Upper lobe of right lung (tissue), 1 donor: ENCODE results near the gene GRIN2C. TPM values are rescaled to one million over a fixed set of nuclear protein-coding genes. Genes with fewer than 3 reads are reported as not detected.

ENCODE experiments used
- ATAC-seq: fragments of 200-7000 bp; cut with Tn5 transposase; one replicate; pipeline ENCODE4 v1.9.1; 2020; ENCODE audit warnings: mild to moderate bottlenecking, moderate library complexity
- DNase-seq: peaks from one replicate; pipeline ENCODE4 v3.0.0-alpha.2; 2020
- H3K27ac ChIP-seq: fragments of 200-600 bp; one replicate; pipeline ENCODE4 v1.8.0; 2022
- H3K27me3 ChIP-seq: fragments of 200-600 bp; one replicate; pipeline ENCODE4 v1.8.0; 2022; ENCODE audit warnings: mild to moderate bottlenecking
- H3K36me3 ChIP-seq: fragments of 200-600 bp; one replicate; pipeline ENCODE4 v1.8.0; 2022
- H3K4me1 ChIP-seq: fragments of 200-600 bp; one replicate; pipeline ENCODE4 v1.8.0; 2022
- H3K4me3 ChIP-seq: fragments of 200-600 bp; one replicate; pipeline ENCODE4 v1.8.0; 2022; ENCODE audit warnings: mild to moderate bottlenecking
- H3K9me3 ChIP-seq: fragments of 200-600 bp; one replicate; pipeline ENCODE4 v1.8.0; 2022
- CTCF ChIP-seq: fragments of 200-600 bp; IDR thresholded peaks from one replicate; pipeline ENCODE4 v1.8.0; 2022; ENCODE audit warnings: antibody characterized with exemption
- intact Hi-C: fragments of 100-400 bp; cut with DNase I; formaldehyde crosslinking; loops from one replicate; pipeline ENCODE4 v1.11.0; 2022
- total RNA-seq: library from RNA; stranded (reverse); fragmentation: NEBNext Ultra II Directional; extraction: Animal tissue kit (Norgen Biotek cat#: 25700); gene quantifications from one replicate; pipeline ENCODE4 v1.2.1, GENCODE V29; 2021
- donor health status: DM: no; HTN: yes; CAD: no; lungs with severe emphysema.

GRIN2C gene
- total RNA-seq, 1 donor from 2014 or later: not detected

- DNase-seq (no peak), ATAC-seq (no peak)
- H3K9me3 ChIP-seq: no peaks in the 10 kb centered on the region
- no peaks in the 10 kb centered on the region for H3K36me3 ChIP-seq
- intact Hi-C loops: loop anchor here (10.0 kb wide), 1 partner anchor 122 kb away; the partner anchor contains the start of gene NHERF1
- no peak overlapping the region for H3K27ac ChIP-seq
- peaks cover 5% of the 10 kb centered on the region for H3K27me3 ChIP-seq
- TF ChIP-seq CTCF: no peak
- H3K4me1 ChIP-seq: peaks cover 7% of the 10 kb centered on the region
- no peak overlapping the region for H3K4me3 ChIP-seq
These were observed 6.6 kb upstream of the GRIN2C start for GRCh38 chr17:74866198-74866835.

- ATAC-seq (no peak), DNase-seq (no peak)
- no peaks in the 10 kb centered on the region for H3K9me3 ChIP-seq
- intact Hi-C loops: loop anchor here (10.0 kb wide), 1 partner anchor 121 kb away; the partner anchor contains the start of gene NHERF1
- peaks cover 12% of the 10 kb centered on the region for H3K4me1 ChIP-seq
- no peak for TF ChIP-seq CTCF
- H3K27ac ChIP-seq: no peak overlapping the region
- H3K4me3 ChIP-seq: no peak overlapping the region
- no peaks in the 10 kb centered on the region for H3K36me3 ChIP-seq
- H3K27me3 ChIP-seq: peaks cover 12% of the 10 kb centered on the region
These were observed 6.0 kb upstream of the GRIN2C start for GRCh38 chr17:74865504-74866197.

GRCh38 chr17:74864866-74865395 lies 5.2 kb upstream of the GRIN2C start:
- H3K4me1 ChIP-seq: peaks cover 20% of the 10 kb centered on the region
- H3K9me3 ChIP-seq: no peaks in the 10 kb centered on the region
- peak; percentile 83 for DNase-seq
- intact Hi-C loops: loop anchor here (10.0 kb wide), 1 partner anchor 120 kb away; the partner anchor contains the start of gene NHERF1
- no peak overlapping the region for H3K27ac ChIP-seq
- peak; percentile 96 for TF ChIP-seq CTCF
- peaks cover 19% of the 10 kb centered on the region for H3K27me3 ChIP-seq
- ATAC-seq: peak; percentile 77
- H3K36me3 ChIP-seq: no peaks in the 10 kb centered on the region
- H3K4me3 ChIP-seq: no peak overlapping the region

- no peak for TF ChIP-seq CTCF
- Histone ChIP-seq H3K4me3 (no peak overlapping the region), H3K36me3 (no peaks in the 10 kb centered on the region), H3K27ac (no peak overlapping the region), H3K4me1 (peaks cover 20% of the 10 kb centered on the region), H3K27me3 (peaks cover 23% of the 10 kb centered on the region), H3K9me3 (no peaks in the 10 kb centered on the region)
- intact Hi-C loops: loop anchor here (10.0 kb wide), 1 partner anchor 120 kb away; the partner anchor contains the start of gene NHERF1
- no peak for ATAC-seq
- DNase-seq: no peak
These were observed 4.7 kb upstream of the GRIN2C start for GRCh38 chr17:74864297-74864865.

- no peaks in the 10 kb centered on the region for H3K9me3 ChIP-seq
- TF ChIP-seq CTCF: no peak
- ATAC-seq (no peak), DNase-seq (no peak)
- H3K27me3 ChIP-seq: peaks cover 30% of the 10 kb centered on the region
- H3K36me3 ChIP-seq: no peaks in the 10 kb centered on the region
- peaks cover 20% of the 10 kb centered on the region for H3K4me1 ChIP-seq
- no peak overlapping the region for H3K4me3 ChIP-seq
- no peak overlapping the region for H3K27ac ChIP-seq
- intact Hi-C loops: loop anchor here (2.0 to 10.0 kb wide), 2 partner anchors 73 to 119 kb away; partner anchors contain the start of gene NHERF1
These were observed 4.0 kb upstream of the GRIN2C start for GRCh38 chr17:74863420-74864296.
